ENCODE measurements around the gene SLC9C1.

GRCh38 chr3:112175037-112175436, 119.0 kb downstream of the SLC9C1 start:
- TF ChIP-seq CTCF (IDR thresholded peaks at IDR 0.05) = no peak
- no peak for TF ChIP-seq ZFX (IDR thresholded peaks at IDR 0.05; ENCODE audit: borderline replicate concordance)

All from 22Rv1 (cell line).